ENCODE results near the gene NIF3L1. TPM values are rescaled to one million over a fixed set of nuclear protein-coding genes. Genes with fewer than 3 reads are reported as not detected.

NIF3L1 gene
- total and polyA plus RNA-seq, 2 of the 13 experiments (the other 11 are each of a cell fraction or from before 2014, with no cell fraction given) = 67.9 to 75.2 TPM

GRCh38 chr2:200864176-200865034 is 24.8 kb upstream of the NIF3L1 start, which contains the start of gene CLK1 (continued):
- TF ChIP-seq REXO4 (CRISPR knock-in tag; IDR thresholded peaks at IDR 0.05; ENCODE audit: borderline replicate concordance) = no peak
- peak; percentile 70; the same call in 1 of the 2 replicates for TF ChIP-seq ZUFSP (CRISPR knock-in tag; IDR thresholded peaks at IDR 0.05; ENCODE audit: borderline replicate concordance)
- peak; percentile 97 for TF ChIP-seq TFDP1 (CRISPR knock-in tag; IDR thresholded peaks at IDR 0.05; ENCODE audit: borderline replicate concordance)
- 0 out of 2 replicates have a peak, but pooled peaks have one; percentile 74 for TF ChIP-seq ZNF432 (CRISPR knock-in tag; IDR thresholded peaks at IDR 0.05; ENCODE audit: borderline replicate concordance)
- TF ChIP-seq SYNCRIP (IDR thresholded peaks at IDR 0.05; ENCODE audit: insufficient read depth, low read depth, low read length) = no peak
- TF ChIP-seq ZNF557 (CRISPR knock-in tag; IDR thresholded peaks at IDR 0.05) = peak; percentile 96
- TF ChIP-seq ZSCAN25 (CRISPR knock-in tag; IDR thresholded peaks at IDR 0.05) = peak; percentile 72
- TF ChIP-seq TRIM22 (IDR thresholded peaks at IDR 0.05) = no peak
- TF ChIP-seq SMAD3 (CRISPR knock-in tag; IDR thresholded peaks at IDR 0.05) = peak; percentile 96
- TF ChIP-seq ZNF7 (CRISPR knock-in tag; IDR thresholded peaks at IDR 0.05) = no peak
- peak; percentile 99 for TF ChIP-seq IRF9 (CRISPR knock-in tag; IDR thresholded peaks at IDR 0.05; ENCODE audit: borderline replicate concordance)
- TF ChIP-seq ZNF142 (CRISPR knock-in tag; IDR thresholded peaks at IDR 0.05) = peak; percentile 99
- peak; percentile 74 for TF ChIP-seq PPARG (CRISPR knock-in tag; conservative IDR thresholded peaks at IDR 0.05)
- TF ChIP-seq ZNF143 (CRISPR knock-in tag; IDR thresholded peaks at IDR 0.05) = peak; percentile 64; the same call in 1 of the 2 replicates
- TF ChIP-seq TRIM24 (CRISPR knock-in tag; IDR thresholded peaks at IDR 0.05) = 0 out of 2 replicates have a peak, but pooled peaks have one; percentile 56
- TF ChIP-seq TARDBP (CRISPR knock-in tag; IDR thresholded peaks at IDR 0.05) = peak; percentile 95
